Neuron (in vitro differentiated cells): ENCODE measurements around the gene RNASEH2B.

ENCODE experiments used
- H2AFZ ChIP-seq: one replicate; pipeline ENCODE4 v1.6.1; 2013; ENCODE audit warnings: low read depth, mild to moderate bottlenecking, inconsistent platforms, low read length, moderate library complexity
- H3K27me3 ChIP-seq: one replicate; pipeline ENCODE4 v1.6.1; 2013; ENCODE audit warnings: low read length; ENCODE audit not compliant: insufficient read depth
- H3K36me3 ChIP-seq: one replicate; pipeline ENCODE4 v1.6.1; 2013; ENCODE audit warnings: low read length; ENCODE audit not compliant: insufficient read depth
- H3K4me1 ChIP-seq: one replicate; pipeline ENCODE4 v1.6.1; 2013; ENCODE audit warnings: low read length; ENCODE audit not compliant: insufficient read depth
- H3K4me3 ChIP-seq: 2 replicates; pipeline ENCODE4 v1.5.1; 2013; ENCODE audit warnings: mild to moderate bottlenecking, low read length, moderate library complexity
- H3K9me3 ChIP-seq: one replicate; pipeline ENCODE4 v1.6.1; 2013; ENCODE audit warnings: low read length

Gene RNASEH2B

GRCh38 chr13:50909605-50910484 lies at the start of gene RNASEH2B:
Gene RNASEH2B (plus strand): TSS chr13:50909791. CDS start chr13:50910077, 286 bp downstream.
- H3K36me3 ChIP-seq = no peaks in the 10 kb centered on the region
- peaks cover 20% of the 10 kb centered on the region for H3K4me1 ChIP-seq
- peak within 1 kb of the TSS; percentile 87 for H2AFZ ChIP-seq
- no peaks in the 10 kb centered on the region for H3K27me3 ChIP-seq
- H3K9me3 ChIP-seq = no peaks in the 10 kb centered on the region
- H3K4me3 ChIP-seq = peak within 1 kb of the TSS; percentile 81

- Histone ChIP-seq H3K9me3 (no peaks in the 10 kb centered on the region), H2AFZ (no peak overlapping the region), H3K27me3 (no peaks in the 10 kb centered on the region), H3K4me3 (no peak overlapping the region), H3K4me1 (peaks cover 6% of the 10 kb centered on the region), H3K36me3 (no peaks in the 10 kb centered on the region)
Observed at GRCh38 chr13:50864492-50864891, 45.1 kb upstream of the RNASEH2B start.

DNA sequence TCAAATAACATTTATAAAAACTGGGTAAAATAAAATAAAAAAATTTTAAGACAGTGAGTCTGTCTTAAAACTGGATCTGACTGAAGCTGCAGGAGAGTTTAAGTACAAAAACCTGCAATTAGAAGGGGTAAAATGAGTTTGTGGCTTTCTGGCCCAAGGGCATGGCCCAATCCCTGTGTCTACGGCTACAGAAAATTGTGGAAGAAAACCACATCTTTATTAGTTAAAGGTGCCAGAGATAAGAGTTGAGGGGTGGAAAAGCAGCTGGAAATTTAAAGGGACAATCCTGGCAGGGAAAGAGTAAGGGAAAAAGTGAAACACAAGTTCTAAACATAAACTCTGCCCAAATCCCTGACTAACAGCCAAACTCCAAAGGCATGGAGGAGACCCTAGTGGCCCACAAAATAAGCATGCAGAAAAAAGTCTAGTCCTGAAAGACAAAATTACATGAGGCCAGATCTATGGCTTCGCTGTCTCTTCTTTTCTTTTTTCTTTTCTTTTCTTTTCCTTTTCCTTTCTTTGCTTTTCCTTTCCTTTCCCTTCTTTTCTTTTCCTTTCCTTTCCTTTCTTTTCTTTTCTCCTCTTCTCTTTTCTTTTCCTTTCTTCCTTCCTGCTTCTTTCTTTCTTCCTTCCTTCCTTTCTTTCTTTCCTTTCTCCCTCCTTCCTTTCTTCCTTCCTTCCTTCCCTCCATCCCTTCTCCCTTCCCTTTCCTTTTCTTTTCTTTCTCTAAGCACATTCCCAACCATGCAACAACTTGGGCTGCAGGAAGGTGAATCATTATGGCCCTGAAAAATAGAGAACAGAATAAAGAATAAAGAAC lies 42.6 kb upstream of the RNASEH2B start:
- Histone ChIP-seq H3K4me3 (no peak overlapping the region), H3K4me1 (peaks cover 6% of the 10 kb centered on the region), H2AFZ (no peak overlapping the region), H3K36me3 (no peaks in the 10 kb centered on the region), H3K9me3 (no peaks in the 10 kb centered on the region), H3K27me3 (no peaks in the 10 kb centered on the region)

DNA sequence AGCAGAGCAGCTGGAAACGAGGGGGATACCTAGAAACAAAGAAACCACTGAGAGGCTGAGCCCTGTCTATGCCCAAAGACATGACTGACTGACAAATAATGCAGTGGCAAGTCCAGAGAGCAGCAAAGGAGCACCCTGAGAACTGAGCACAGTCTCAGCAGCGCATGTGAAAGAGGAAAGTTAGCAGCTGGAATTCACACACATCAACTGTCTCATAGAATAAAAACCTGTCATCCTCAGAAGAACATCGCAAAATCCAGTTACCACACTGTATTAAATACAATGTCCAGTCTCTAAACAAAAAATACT lies 42.0 kb upstream of the RNASEH2B start:
- no peaks in the 10 kb centered on the region for H3K9me3 ChIP-seq
- H3K4me1 ChIP-seq = peaks cover 6% of the 10 kb centered on the region
- H3K36me3 ChIP-seq = no peaks in the 10 kb centered on the region
- no peak overlapping the region for H2AFZ ChIP-seq
- H3K27me3 ChIP-seq = no peaks in the 10 kb centered on the region
- no peak overlapping the region for H3K4me3 ChIP-seq

DNA sequence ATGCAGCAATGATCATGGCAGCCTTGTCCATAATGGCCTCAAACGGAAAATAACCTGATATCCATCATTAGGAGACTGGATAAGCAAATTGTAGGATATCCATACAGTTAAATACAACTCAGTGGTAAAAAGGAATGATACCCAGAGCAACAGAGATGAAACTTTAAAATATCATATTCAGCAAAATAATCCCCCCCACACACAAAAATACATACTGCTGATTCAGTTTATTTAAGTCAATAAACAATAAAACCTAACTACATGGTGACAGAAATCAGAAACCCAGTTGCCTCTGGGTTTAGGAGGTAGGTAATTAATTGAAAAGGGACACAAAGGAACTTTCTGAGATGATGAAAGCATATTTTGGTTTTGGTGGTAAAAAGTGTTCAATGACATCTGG lies 38.2 kb upstream of the RNASEH2B start:
- H3K36me3 ChIP-seq = no peaks in the 10 kb centered on the region
- no peak overlapping the region for H2AFZ ChIP-seq
- no peak overlapping the region for H3K4me3 ChIP-seq
- no peaks in the 10 kb centered on the region for H3K27me3 ChIP-seq
- no peaks in the 10 kb centered on the region for H3K9me3 ChIP-seq
- peaks cover 6% of the 10 kb centered on the region for H3K4me1 ChIP-seq

DNA sequence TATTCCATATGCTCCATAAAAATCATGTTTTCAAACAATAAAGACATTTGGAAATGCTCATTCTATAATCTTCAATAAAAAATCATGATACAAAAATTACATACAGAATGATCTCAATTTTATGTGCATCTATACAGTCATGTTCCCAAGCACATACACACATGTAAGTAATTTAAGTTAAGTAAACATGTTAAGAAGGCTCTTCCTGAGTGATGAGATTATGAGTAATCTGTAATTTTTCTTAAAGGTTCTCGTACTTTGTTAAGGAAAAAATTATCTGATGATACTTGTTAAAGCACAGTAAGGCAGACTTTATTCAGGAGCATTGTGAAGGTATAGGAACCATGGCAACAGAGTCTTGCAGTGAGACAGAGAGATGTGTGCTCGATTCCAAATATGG lies 36.1 kb upstream of the RNASEH2B start:
- Histone ChIP-seq H3K4me3 (no peak overlapping the region), H2AFZ (no peak overlapping the region), H3K36me3 (no peaks in the 10 kb centered on the region), H3K9me3 (no peaks in the 10 kb centered on the region), H3K4me1 (no peaks in the 10 kb centered on the region), H3K27me3 (no peaks in the 10 kb centered on the region)

- no peak overlapping the region for H3K4me3 ChIP-seq
- H3K27me3 ChIP-seq = no peaks in the 10 kb centered on the region
- no peaks in the 10 kb centered on the region for H3K4me1 ChIP-seq
- H2AFZ ChIP-seq = no peak overlapping the region
- H3K36me3 ChIP-seq = no peaks in the 10 kb centered on the region
- no peaks in the 10 kb centered on the region for H3K9me3 ChIP-seq
Observed at GRCh38 chr13:50873991-50874390, 35.6 kb upstream of the RNASEH2B start.

GRCh38 chr13:50882816-50883435 lies 26.7 kb upstream of the RNASEH2B start:
- H3K4me1 ChIP-seq = no peaks in the 10 kb centered on the region
- H3K4me3 ChIP-seq = no peak overlapping the region
- no peak overlapping the region for H2AFZ ChIP-seq
- no peaks in the 10 kb centered on the region for H3K36me3 ChIP-seq
- H3K9me3 ChIP-seq = no peaks in the 10 kb centered on the region
- no peaks in the 10 kb centered on the region for H3K27me3 ChIP-seq

- Histone ChIP-seq H3K4me1 (no peaks in the 10 kb centered on the region), H3K36me3 (no peaks in the 10 kb centered on the region), H3K27me3 (no peaks in the 10 kb centered on the region), H2AFZ (no peak overlapping the region), H3K9me3 (no peaks in the 10 kb centered on the region), H3K4me3 (no peak overlapping the region)
Observed at GRCh38 chr13:50883728-50884127, 25.9 kb upstream of the RNASEH2B start.

GRCh38 chr13:50884265-50884664 lies 25.3 kb upstream of the RNASEH2B start:
- H3K27me3 ChIP-seq = no peaks in the 10 kb centered on the region
- H3K36me3 ChIP-seq = no peaks in the 10 kb centered on the region
- no peak overlapping the region for H2AFZ ChIP-seq
- no peak overlapping the region for H3K4me3 ChIP-seq
- H3K9me3 ChIP-seq = no peaks in the 10 kb centered on the region
- no peaks in the 10 kb centered on the region for H3K4me1 ChIP-seq

DNA sequence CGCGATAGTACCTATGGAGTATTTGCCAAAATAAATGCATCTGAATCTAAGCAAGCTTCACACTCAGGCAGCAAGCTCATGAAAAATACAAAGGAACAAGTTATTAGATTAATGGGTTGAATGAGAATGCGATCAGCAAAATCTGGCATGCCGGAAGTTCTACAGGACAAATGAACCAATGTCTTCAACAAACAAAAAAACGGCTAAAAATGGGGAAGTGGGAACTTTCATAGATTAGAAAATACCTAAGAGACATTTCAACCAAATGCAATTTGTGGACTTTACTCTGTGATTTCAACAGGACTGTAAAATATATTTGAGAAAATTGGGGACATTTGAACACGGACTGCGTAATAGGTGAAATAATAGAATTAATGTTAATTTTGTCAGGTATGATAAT lies 22.4 kb upstream of the RNASEH2B start:
- Histone ChIP-seq H3K4me1 (no peaks in the 10 kb centered on the region), H2AFZ (no peak overlapping the region), H3K4me3 (no peak overlapping the region), H3K27me3 (no peaks in the 10 kb centered on the region), H3K9me3 (no peaks in the 10 kb centered on the region), H3K36me3 (no peaks in the 10 kb centered on the region)

GRCh38 chr13:50888362-50888761 lies 21.2 kb upstream of the RNASEH2B start:
- Histone ChIP-seq H3K4me1 (peaks cover 5% of the 10 kb centered on the region), H3K9me3 (no peaks in the 10 kb centered on the region), H3K36me3 (no peaks in the 10 kb centered on the region), H2AFZ (no peak overlapping the region), H3K27me3 (no peaks in the 10 kb centered on the region), H3K4me3 (no peak overlapping the region)

- H3K27me3 ChIP-seq = no peaks in the 10 kb centered on the region
- no peak overlapping the region for H3K4me3 ChIP-seq
- H3K36me3 ChIP-seq = no peaks in the 10 kb centered on the region
- peaks cover 10% of the 10 kb centered on the region for H3K4me1 ChIP-seq
- H2AFZ ChIP-seq = no peak overlapping the region
- no peaks in the 10 kb centered on the region for H3K9me3 ChIP-seq
Observed at GRCh38 chr13:50889317-50889716, 20.3 kb upstream of the RNASEH2B start.
